K562 (cell line): ENCODE data around the gene TFF1. TPM values are rescaled to one million over a fixed set of nuclear protein-coding genes. Genes with fewer than 3 reads are reported as not detected.

Experiments
- ASH1L ChIP-seq: fragments of 450-650 bp; IDR thresholded peaks from 2 replicates; pipeline ENCODE4 v1.6.1; 2018; ENCODE audit warnings: borderline replicate concordance, mild to moderate bottlenecking, low read depth; ENCODE audit not compliant: partially characterized antibody
- CEBPB ChIP-seq: fragments of 450-650 bp; IDR thresholded peaks from 2 replicates; pipeline ENCODE4 v1.6.1; 2016; ENCODE audit warnings: missing genetic modification characterization, missing compliant biosample characterization
- CLOCK ChIP-seq: fragments of 250-450 bp; sonication (Bioruptor Pico); IDR thresholded peaks from 2 replicates; pipeline ENCODE4 v1.4.0; 2020; ENCODE audit warnings: mild to moderate bottlenecking, moderate library complexity, borderline replicate concordance
- ETS2 ChIP-seq: IDR thresholded peaks from 2 replicates; pipeline ENCODE4 v1.6.1; 2016; ENCODE audit warnings: borderline replicate concordance, missing genetic modification characterization, mild to moderate bottlenecking, moderate library complexity, missing compliant biosample characterization; ENCODE audit not compliant: poor library complexity, severe bottlenecking
- FOXA3 ChIP-seq, 2 experiments: fragments of 450-650 bp in 1 of 2; sonication (generic) in 1 of 2; formaldehyde crosslinking; IDR thresholded peaks in 1 of 2; conservative IDR thresholded peaks in 1 of 2; 2 replicates each; pipeline versions ENCODE4 v1.4.0 to v1.8.0; 2020 to 2022; ENCODE audit warnings: mild to moderate bottlenecking in 2 of 2, missing genetic modification reagents in 1 of 2
- GTF2E2 ChIP-seq: fragments of 200-800 bp; sonication (Bioruptor generic); IDR thresholded peaks from 2 replicates; pipeline ENCODE4 v1.6.1; 2016; ENCODE audit warnings: missing genetic modification characterization, missing compliant biosample characterization
- HBP1 ChIP-seq: fragments of 450-650 bp; formaldehyde crosslinking; IDR thresholded peaks from 2 replicates; pipeline ENCODE4 v1.4.0; 2022; ENCODE audit warnings: missing genetic modification characterization
- HNRNPUL1 ChIP-seq: fragments of 200-400 bp; formaldehyde crosslinking; IDR thresholded peaks from 2 replicates; pipeline ENCODE4 v1.6.1; 2017; ENCODE audit warnings: low read length
- MITF ChIP-seq: IDR thresholded peaks from 2 replicates; pipeline ENCODE4 v1.6.1; 2014; ENCODE audit warnings: antibody characterized with exemption
- NFXL1 ChIP-seq: fragments of 450-650 bp; formaldehyde crosslinking; IDR thresholded peaks from 2 replicates; pipeline ENCODE4 v1.4.0; 2021; ENCODE audit warnings: mild to moderate bottlenecking
- RBM34 ChIP-seq: fragments of 200-400 bp; formaldehyde crosslinking; IDR thresholded peaks from 2 replicates; pipeline ENCODE4 v1.6.1; 2018; ENCODE audit warnings: low read length, borderline replicate concordance; ENCODE audit not compliant: insufficient read depth
- STAG1 ChIP-seq: sonication (generic); formaldehyde crosslinking; IDR thresholded peaks from 2 replicates; pipeline ENCODE4 v1.5.0; 2020; ENCODE audit warnings: missing genetic modification reagents, borderline replicate concordance
- XRCC3 ChIP-seq: fragments of 450-650 bp; IDR thresholded peaks from 2 replicates; pipeline ENCODE4 v1.6.1; 2017; ENCODE audit warnings: mild to moderate bottlenecking, moderate library complexity
- ZNF175 ChIP-seq: fragments of 200-800 bp; sonication (Bioruptor generic); IDR thresholded peaks from 2 replicates; pipeline ENCODE4 v1.6.1; 2016; ENCODE audit warnings: low read depth, mild to moderate bottlenecking, missing genetic modification characterization, missing compliant biosample characterization
- ZNF384 ChIP-seq: IDR thresholded peaks from 2 replicates; pipeline ENCODE4 v1.6.1; 2012; ENCODE audit warnings: low read depth, low read length, improper control_type of control experiment
- ZNF584 ChIP-seq: fragments of 200-800 bp; sonication (Bioruptor generic); IDR thresholded peaks from 2 replicates; pipeline ENCODE4 v1.6.1; 2016; ENCODE audit warnings: low read depth, mild to moderate bottlenecking, missing genetic modification characterization, missing compliant biosample characterization
- ZNF592 ChIP-seq: fragments of 450-650 bp; IDR thresholded peaks from 2 replicates; pipeline ENCODE4 v1.6.1; 2017; ENCODE audit warnings: antibody characterized with exemption, mild to moderate bottlenecking
- ZNF766 ChIP-seq: fragments of 200-800 bp; sonication (Bioruptor generic); conservative IDR thresholded peaks from 2 replicates; pipeline ENCODE4 v1.6.1; 2016; ENCODE audit warnings: missing genetic modification characterization, missing compliant biosample characterization
- polyA plus RNA-seq, 8 experiments: library from polyadenylated mRNA; depleted of rRNA in 4 of 8; stranded (reverse) in 5 of 8; unstranded in 3 of 8; fragments of >200 nt; fragmentation: Nextera tagmentation in 2 of 8; fragmentation: Illumina TruSeq in 1 of 8; extraction: Ambion mirVana in 2 of 8; extraction: Trizol in 1 of 8; gene quantifications; 2 replicates each; pipeline versions ENCODE4 v1.2.1 to v1.2.3, GENCODE V29; 2011 to 2014; ENCODE audit warnings: inconsistent platforms in 1 of 8, missing spikeins in 1 of 8
- total RNA-seq, 7 experiments: library from RNA; depleted of rRNA in 6 of 7; stranded (reverse); fragments of >200 nt in 6 of 7; fragmentation: Illumina TruSeq in 2 of 7; extraction: Trizol in 2 of 7; gene quantifications; 2 replicates each; pipeline versions ENCODE4 v1.2.1 to v1.2.3, GENCODE V29; 2011 to 2021; ENCODE audit warnings: low replicate concordance in 1 of 7

TFF1 gene
- total and polyA plus RNA-seq, 9 of the 15 experiments (the other 6 are each of a cell fraction or from before 2014, with no cell fraction given) = 0.31 TPM; not detected in 8

- TF ChIP-seq CLOCK (CRISPR knock-in tag) (no peak), ZNF175 (CRISPR knock-in tag) (no peak), FOXA3 (CRISPR knock-in tag; conservative IDR thresholded peaks at IDR 0.05 in 1 of 2, IDR thresholded peaks at IDR 0.05 in 1 of 2) (no peak), ASH1L (no peak), HNRNPUL1 (no peak), GTF2E2 (tag) (no peak), ZNF584 (CRISPR knock-in tag) (no peak), ETS2 (no peak), HBP1 (no peak), XRCC3 (no peak), NFXL1 (CRISPR knock-in tag) (no peak), STAG1 (CRISPR knock-in tag) (peak; percentile 61; the same call in 1 of the 2 replicates), ZNF592 (no peak), ZNF766 (CRISPR knock-in tag) (no peak), MITF (no peak), CEBPB (tag) (peak; percentile 43), RBM34 (no peak), ZNF384 (no peak)
Measured at GRCh38 chr21:42376338-42376982, 10.1 kb upstream of the TFF1 start (continued).
